ENCODE measurements around the gene FNBP1. TPM values are rescaled to one million over a fixed set of nuclear protein-coding genes. Genes with fewer than 3 reads are reported as not detected.

FNBP1 gene
- polyA plus RNA-seq, 1 of the 3 experiments (the other 2 are of a cell fraction), result 11.0 TPM

- peaks cover 2 to 9% of the 10 kb centered on the region in 2 experiments; a peak in 2 of 4 replicates for H3K4me1 ChIP-seq (ENCODE audit: control insufficient read depth in 1 of 2, insufficient read depth in 2 of 2, low read depth in 1 of 2, low read length in 1 of 2)
- POLR2A ChIA-PET, result no interaction called here
- H3F3A ChIP-seq (replicated peaks; ENCODE audit: insufficient read depth), result no peaks in the 10 kb centered on the region
- no peak overlapping the region for H3K4me3 ChIP-seq (ENCODE audit: low read depth in 2 of 2, low read length in 1 of 2)
- no peaks in the 10 kb centered on the region for H3K9me3 ChIP-seq
- TF ChIP-seq TEAD4 (IDR thresholded peaks at IDR 0.05; ENCODE audit: borderline replicate concordance, insufficient read depth) (no peak), USF1 (IDR thresholded peaks at IDR 0.05; ENCODE audit: borderline replicate concordance, low read depth) (no peak), SMC3 (IDR thresholded peaks at IDR 0.05; ENCODE audit: low read depth, low read length) (no peak), RAD21 (IDR thresholded peaks at IDR 0.05; ENCODE audit: low read length) (no peak), GABPA (IDR thresholded peaks at IDR 0.05; ENCODE audit: low read depth) (no peak), FOSL2 (IDR thresholded peaks at IDR 0.05; ENCODE audit: borderline replicate concordance, low read depth) (no peak), EP300 (IDR thresholded peaks at IDR 0.05; ENCODE audit: borderline replicate concordance in 1 of 2, low read depth in 1 of 2, low read length in 1 of 2) (no peak), YY1 (IDR thresholded peaks at IDR 0.05; ENCODE audit: low read depth) (no peak), RCOR1 (IDR thresholded peaks at IDR 0.05; ENCODE audit: low read length) (no peak), CHD2 (IDR thresholded peaks at IDR 0.05; ENCODE audit: low read length, partially characterized antibody) (no peak), MXI1 (IDR thresholded peaks at IDR 0.05; ENCODE audit: low read depth, low read length) (no peak), MAX (IDR thresholded peaks at IDR 0.05; ENCODE audit: low read depth) (no peak), JUND (IDR thresholded peaks at IDR 0.05) (no peak)
- TF ChIP-seq, protein P1, sequence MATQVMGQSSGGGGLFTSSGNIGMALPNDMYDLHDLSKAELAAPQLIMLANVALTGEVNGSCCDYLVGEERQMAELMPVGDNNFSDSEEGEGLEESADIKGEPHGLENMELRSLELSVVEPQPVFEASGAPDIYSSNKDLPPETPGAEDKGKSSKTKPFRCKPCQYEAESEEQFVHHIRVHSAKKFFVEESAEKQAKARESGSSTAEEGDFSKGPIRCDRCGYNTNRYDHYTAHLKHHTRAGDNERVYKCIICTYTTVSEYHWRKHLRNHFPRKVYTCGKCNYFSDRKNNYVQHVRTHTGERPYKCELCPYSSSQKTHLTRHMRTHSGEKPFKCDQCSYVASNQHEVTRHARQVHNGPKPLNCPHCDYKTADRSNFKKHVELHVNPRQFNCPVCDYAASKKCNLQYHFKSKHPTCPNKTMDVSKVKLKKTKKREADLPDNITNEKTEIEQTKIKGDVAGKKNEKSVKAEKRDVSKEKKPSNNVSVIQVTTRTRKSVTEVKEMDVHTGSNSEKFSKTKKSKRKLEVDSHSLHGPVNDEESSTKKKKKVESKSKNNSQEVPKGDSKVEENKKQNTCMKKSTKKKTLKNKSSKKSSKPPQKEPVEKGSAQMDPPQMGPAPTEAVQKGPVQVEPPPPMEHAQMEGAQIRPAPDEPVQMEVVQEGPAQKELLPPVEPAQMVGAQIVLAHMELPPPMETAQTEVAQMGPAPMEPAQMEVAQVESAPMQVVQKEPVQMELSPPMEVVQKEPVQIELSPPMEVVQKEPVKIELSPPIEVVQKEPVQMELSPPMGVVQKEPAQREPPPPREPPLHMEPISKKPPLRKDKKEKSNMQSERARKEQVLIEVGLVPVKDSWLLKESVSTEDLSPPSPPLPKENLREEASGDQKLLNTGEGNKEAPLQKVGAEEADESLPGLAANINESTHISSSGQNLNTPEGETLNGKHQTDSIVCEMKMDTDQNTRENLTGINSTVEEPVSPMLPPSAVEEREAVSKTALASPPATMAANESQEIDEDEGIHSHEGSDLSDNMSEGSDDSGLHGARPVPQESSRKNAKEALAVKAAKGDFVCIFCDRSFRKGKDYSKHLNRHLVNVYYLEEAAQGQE (IDR thresholded peaks at IDR 0.05; ENCODE audit: low read depth, low read length), result no peak
- TF ChIP-seq, protein P2, sequence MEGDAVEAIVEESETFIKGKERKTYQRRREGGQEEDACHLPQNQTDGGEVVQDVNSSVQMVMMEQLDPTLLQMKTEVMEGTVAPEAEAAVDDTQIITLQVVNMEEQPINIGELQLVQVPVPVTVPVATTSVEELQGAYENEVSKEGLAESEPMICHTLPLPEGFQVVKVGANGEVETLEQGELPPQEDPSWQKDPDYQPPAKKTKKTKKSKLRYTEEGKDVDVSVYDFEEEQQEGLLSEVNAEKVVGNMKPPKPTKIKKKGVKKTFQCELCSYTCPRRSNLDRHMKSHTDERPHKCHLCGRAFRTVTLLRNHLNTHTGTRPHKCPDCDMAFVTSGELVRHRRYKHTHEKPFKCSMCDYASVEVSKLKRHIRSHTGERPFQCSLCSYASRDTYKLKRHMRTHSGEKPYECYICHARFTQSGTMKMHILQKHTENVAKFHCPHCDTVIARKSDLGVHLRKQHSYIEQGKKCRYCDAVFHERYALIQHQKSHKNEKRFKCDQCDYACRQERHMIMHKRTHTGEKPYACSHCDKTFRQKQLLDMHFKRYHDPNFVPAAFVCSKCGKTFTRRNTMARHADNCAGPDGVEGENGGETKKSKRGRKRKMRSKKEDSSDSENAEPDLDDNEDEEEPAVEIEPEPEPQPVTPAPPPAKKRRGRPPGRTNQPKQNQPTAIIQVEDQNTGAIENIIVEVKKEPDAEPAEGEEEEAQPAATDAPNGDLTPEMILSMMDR (IDR thresholded peaks at IDR 0.05), result no peak
- no peaks in the 10 kb centered on the region for H3K9me2 ChIP-seq
- peak overlapping the region in 1 of 2 experiments; percentile 11; a peak in 2 of 4 replicates for H3K27ac ChIP-seq (ENCODE audit: low read depth in 2 of 2, low read length in 1 of 2)
- CTCF ChIA-PET, result interaction anchor here (1.1 kb wide), 2 partner anchors 29 to 34 kb away, joined by 3 to 4 read pairs; no protein-coding TSS in a partner anchor
- H3K36me3 ChIP-seq (replicated peaks in 1 of 2; ENCODE audit: control insufficient read depth in 1 of 2, insufficient read depth in 2 of 2, low read length in 1 of 2), result peaks cover 15 to 19% of the 10 kb centered on the region in 2 experiments
- no peak overlapping the region for H3K9ac ChIP-seq
- H3K27me3 ChIP-seq (ENCODE audit: insufficient read depth), result no peaks in the 10 kb centered on the region
- DNase-seq, result no peak
- peaks cover 53% of the 10 kb centered on the region for H4K20me1 ChIP-seq (ENCODE audit: insufficient read depth)
- WGBS (ENCODE audit: low lambda C conversion rate), result 66% methylated on average over 2 of the region's 2 CpGs
- H3K4me2 ChIP-seq, result no peak overlapping the region
- H2AFZ ChIP-seq (ENCODE audit: low read depth), result no peak overlapping the region
- peaks cover 74% of the 10 kb centered on the region for H3K79me2 ChIP-seq (ENCODE audit: insufficient read depth)
These were observed 30.4 kb upstream of the FNBP1 start for GRCh38 chr9:130073373-130073772.
